IPS-NIHi11 (cell line): ENCODE results near the gene ARHGAP23.
"Not testable (repeated sequence)": the region's sequence is repeated elsewhere in the genome, so short reads cannot be mapped to it uniquely, and the experiment has no call there.

ENCODE experiments used
- DNase-seq: peaks from one replicate; pipeline ENCODE4 v3.0.0; 2012; ENCODE audit warnings: mixed read lengths, low spot score

Gene ARHGAP23

DNA sequence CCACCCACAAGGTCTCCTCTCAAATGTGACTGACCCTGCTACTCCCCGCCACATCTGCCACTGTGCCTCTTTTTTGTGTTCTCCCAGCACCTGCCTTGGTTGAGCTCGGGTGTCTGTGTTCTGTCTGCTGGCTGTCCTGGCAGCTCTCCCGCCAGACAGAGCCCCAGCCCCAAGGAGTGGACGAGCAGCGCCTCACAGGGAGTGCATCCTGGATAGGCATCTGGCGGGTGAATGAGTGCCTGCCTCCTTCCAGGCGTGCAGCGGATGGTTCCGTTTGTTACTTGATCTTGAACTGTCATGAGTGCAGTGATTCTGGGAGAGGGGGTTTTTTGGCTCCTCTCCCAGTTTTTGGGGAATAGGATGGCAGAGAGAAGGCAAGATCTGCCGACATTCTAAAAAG, 99.9 kb downstream of the ARHGAP23 start:
- not testable (repeated sequence) for DNase-seq

DNA sequence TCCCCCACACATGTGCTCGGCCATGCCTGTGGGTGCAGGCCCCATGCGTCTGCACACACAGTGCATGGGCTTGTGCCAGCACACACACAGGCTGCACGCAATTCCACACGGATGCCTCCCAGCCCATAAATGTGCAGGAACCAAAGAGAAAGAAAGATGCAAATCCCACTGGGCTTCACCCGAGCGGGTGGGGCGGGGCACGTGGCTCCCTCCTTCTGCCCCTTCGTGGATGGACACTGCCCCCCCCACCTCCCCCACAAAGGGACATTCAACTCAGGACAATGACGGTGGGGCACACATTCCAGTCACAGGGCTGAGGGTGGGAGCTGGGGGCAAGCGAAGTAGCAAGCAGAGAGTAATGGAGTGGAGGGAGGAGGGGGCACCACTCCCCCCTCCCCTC, 102.6 kb downstream of the ARHGAP23 start:
- DNase-seq, result not testable (repeated sequence)

GRCh38 chr17:38531761-38532160, 103.5 kb downstream of the ARHGAP23 start:
- DNase-seq, result not testable (repeated sequence)

GRCh38 chr17:38532451-38532850, 104.2 kb downstream of the ARHGAP23 start:
- no peak for DNase-seq

DNA sequence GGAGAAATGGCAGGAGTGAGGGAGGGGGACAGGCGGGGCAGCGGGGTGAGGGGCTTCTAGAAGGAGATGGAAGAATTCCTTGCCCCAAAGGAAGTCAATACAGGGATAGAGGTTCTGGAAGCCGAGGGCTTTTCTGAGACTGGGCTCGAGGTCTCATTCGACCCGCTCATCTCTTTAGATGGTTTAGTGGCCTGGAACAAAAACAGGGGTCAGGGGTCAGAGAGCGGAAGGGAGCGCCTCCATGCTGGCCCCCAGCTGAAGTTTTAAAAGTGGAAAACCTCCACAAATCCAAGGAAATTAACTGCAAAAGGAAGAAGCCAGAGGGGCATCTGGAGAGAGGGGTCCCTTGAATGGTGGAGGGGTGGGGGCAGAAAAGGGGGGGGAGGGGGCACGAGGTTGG, 105.0 kb downstream of the ARHGAP23 start:
- no peak for DNase-seq

GRCh38 chr17:38533866-38534497, 105.7 kb downstream of the ARHGAP23 start:
- DNase-seq, result no peak

DNA sequence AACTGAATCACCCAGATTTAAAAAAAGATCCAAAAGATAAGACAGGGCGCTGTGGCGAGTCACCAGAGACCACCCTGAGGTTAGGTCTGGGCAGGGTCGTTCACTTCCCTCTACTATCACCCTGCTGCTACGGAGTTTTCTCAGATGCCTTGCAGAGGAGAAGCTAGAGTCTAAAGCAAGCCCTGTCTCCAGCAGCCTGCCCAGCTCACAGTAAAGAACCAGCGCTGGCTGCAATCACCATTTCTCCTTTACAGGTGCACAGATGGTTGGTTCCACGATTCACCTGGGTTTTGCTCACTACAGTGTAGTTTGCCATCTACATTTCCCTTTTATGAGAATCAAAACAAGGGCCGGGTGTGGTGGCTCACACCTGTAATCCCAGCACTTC, 106.2 kb downstream of the ARHGAP23 start:
- no peak for DNase-seq

GRCh38 chr17:38535886-38536285, 107.6 kb downstream of the ARHGAP23 start:
- DNase-seq, result no peak

- DNase-seq, result no peak
These were observed 108.4 kb downstream of the ARHGAP23 start for GRCh38 chr17:38536661-38537060.

DNA sequence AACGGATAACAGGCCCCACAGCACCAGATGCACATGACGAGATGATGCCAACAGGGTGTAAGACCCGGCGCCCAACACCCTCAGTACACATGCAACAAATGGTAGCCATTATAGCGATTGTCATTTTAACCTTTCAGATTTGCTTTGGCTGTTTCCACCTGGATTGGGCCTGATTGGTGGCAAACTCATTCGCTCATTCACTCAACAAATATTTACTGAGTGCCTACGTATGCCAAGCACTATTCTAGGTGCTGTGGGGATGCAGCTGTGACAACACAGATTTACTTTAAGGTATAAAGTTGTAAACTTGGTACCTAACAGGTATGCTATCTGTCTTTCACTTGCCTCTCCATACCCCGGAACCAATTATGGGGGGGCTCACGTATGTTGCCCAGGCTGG, 110.6 kb downstream of the ARHGAP23 start:
- no peak for DNase-seq

GRCh38 chr17:38539386-38539785, 111.1 kb downstream of the ARHGAP23 start:
- DNase-seq, result no peak

DNA sequence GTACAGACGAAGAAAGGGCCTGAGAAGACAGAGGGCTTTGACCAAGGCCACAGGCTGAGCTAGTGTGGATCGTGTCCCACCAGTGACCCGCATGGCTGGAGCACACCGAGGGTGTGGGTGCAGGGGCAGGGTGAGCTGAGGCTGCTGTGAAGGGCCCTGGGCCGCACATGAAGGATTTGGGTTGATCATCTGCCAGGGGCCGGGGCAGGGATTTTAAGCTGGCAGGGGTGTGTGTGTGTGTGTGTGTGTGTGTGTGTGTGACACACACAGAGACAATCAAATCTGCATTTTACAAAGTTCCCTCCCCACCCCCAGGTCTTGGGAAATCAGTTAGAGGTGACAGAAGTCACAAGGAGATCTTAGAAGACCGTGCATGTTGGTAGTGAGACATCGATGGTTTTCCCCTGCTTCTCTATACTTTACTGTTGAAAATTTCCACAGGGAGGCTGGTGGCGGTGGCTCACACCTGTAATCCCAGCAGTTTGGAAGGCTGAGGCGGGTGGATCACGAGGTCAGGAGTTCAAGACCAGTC, 112.3 kb downstream of the ARHGAP23 start:
- DNase-seq, result no peak

DNA sequence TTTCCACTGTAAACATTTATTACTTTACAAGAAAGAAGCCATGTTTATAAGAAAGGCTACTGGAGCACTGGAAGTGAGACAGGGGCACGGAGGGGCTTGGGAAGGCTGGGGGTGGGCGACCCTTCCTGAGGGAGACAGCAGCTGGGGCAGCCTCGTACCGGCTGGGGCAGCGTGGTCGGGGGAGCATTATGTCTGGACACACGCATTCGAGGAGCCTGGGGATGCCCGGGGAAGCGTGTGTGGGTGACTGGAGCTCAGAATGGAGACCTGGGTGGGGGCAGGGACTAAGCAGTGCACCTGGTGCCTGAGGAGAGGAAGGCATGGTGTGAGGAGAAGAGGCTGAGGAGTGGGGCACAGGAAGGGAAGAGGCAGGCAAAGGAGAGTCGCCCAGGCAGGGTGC, 113.0 kb downstream of the ARHGAP23 start:
- DNase-seq, result no peak

GRCh38 chr17:38542286-38542685, 114.0 kb downstream of the ARHGAP23 start:
- no peak for DNase-seq

GRCh38 chr17:38543403-38544174, 115.3 kb downstream of the ARHGAP23 start:
- no peak for DNase-seq

DNA sequence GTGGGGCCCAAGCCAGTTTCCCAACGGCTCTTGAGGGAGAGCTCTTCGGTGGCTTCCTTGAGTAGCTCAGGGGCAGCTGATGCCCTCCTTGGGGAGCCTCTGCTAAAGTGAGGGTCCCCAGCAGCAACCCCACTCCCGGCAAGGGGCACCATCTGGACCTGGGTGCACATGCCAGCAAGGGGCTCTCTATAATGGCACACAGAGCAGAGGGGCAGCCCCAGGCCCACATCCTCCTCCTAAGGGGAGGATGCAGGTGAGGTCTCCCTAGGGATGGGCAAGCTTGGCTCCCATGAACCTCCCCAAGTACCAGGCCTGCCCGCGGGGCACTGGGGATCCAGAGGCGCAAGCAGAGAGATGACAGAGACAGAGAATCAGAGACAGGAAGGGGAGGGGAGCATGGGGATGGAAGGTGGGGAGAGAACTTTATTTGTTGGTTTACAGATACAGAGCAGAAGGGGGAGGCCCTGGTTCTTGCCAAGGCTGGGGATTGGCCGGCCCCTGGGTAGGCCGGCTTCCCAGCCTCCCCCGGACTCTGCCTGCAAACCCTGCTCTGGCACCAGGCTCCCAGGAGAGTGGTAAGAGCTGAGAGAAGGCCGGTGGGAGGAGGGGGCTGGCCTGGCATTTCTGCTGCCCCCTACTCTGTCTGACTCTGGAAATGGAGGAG, 116.0 kb downstream of the ARHGAP23 start:
- DNase-seq, result no peak

GRCh38 chr17:38544839-38545209, 116.6 kb downstream of the ARHGAP23 start:
- no peak for DNase-seq

DNA sequence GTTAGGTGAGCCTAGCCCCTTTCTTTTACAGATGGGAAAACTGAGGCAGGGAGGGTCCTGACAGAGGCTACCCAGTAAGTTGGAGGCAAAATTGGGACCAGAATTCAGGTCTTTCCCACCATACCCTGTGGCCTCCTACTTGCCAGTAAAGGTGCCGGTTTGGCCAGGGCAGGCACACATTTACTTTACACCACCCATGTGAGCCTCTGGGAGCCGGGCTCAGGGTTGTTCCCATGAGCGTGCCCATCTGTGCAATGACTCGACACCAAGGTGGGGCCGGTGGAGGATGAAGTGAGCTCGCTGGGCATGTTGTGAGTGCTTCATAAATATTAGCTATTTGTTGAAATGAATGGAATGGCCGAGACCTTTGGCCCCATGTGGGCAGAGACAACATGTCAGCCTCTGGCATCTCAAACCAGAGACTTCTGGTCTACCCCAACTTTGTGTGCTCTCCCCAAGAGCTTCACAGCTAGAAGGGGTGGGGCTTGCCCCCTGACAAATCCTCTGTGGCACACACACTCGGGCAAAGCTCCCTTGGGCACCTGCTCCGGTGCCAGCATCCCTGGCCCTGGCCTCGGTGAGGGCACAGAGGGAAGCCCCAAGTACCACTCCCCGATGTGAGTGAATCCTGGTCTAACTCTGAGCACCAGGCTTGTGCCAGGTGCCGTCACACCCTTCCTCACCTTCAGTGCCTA, 117.4 kb downstream of the ARHGAP23 start:
- no peak for DNase-seq

- no peak for DNase-seq
These were observed 118.1 kb downstream of the ARHGAP23 start for GRCh38 chr17:38546396-38546795.

DNA sequence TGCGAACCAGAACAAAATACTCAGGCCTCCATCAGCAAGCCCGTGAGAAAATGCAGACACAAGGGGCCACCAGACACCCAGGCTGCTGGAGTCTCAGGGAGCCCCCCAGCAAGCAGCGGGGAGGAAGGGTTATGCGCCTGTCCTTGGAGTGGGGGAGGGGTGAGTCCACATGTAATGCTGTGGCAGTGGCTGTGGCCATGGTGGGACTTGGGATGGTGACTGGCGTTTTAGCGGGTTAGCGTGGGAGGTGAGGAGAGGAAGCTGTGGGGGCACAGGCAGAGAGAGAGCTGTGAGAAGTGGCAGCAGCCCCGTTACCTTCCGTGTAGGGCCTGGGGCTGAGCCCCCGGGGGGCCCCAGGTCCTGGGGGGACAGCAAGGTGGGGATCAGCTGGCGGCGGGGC, 119.2 kb downstream of the ARHGAP23 start:
- DNase-seq, result no peak

- no peak for DNase-seq
These were observed 121.0 kb downstream of the ARHGAP23 start for GRCh38 chr17:38549285-38549684.

- DNase-seq, result no peak
These were observed 122.4 kb downstream of the ARHGAP23 start for GRCh38 chr17:38550661-38551060.
